Measurements from ENCODE around the gene KRT32. TPM values are rescaled to one million over a fixed set of nuclear protein-coding genes. Genes with fewer than 3 reads are reported as not detected.
A peak's percentile ranks its signal among the peaks of the same experiment; 100 is the strongest.

KRT32 gene
- total RNA-seq, 1 experiment from 2014 or later = 0.42 TPM

DNA sequence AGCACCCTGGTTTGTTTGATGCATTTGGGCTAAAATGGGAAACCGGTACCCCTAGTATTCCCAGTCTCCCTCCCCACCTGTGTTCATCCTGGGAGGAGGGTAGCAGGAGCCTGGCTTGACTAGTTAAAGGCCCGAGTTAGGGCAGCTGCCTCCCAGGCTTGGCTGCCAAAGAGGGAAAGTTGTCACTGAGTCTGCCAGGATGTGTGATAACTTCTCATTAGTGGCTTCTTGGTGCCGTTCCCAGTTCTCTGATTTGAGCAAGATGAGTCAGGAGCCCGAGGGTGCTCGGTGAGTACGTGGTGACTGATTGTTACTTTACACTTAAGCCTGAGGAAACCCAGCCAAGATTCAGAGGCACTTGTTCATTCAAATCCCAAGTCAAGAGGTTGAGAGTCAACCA lies 2.5 kb downstream of the KRT32 start:
- Histone ChIP-seq H3K27me3 (ENCODE audit: insufficient read depth, low read length) (no peaks in the 10 kb centered on the region), H3K4me3 (replicated peaks in 1 of 2; ENCODE audit: low read depth in 1 of 2, low read length in 2 of 2) (peak overlapping the region in 1 of 2 experiments; percentile 12; a peak in 2 of 4 replicates), H3K9ac (ENCODE audit: low read length) (peak overlapping the region; percentile 43), H3K79me2 (ENCODE audit: insufficient read depth, low read length) (no peaks in the 10 kb centered on the region), H3K9me2 (ENCODE audit: insufficient read depth) (no peaks in the 10 kb centered on the region), H3K4me1 (ENCODE audit: control insufficient read depth in 1 of 2, insufficient read depth in 2 of 2, low read length in 2 of 2) (peaks cover 15 to 26% of the 10 kb centered on the region in 2 experiments), H2AFZ (ENCODE audit: low read depth, low read length, poor library complexity, severe bottlenecking) (no peak overlapping the region), H3K9me3 (ENCODE audit: control insufficient read depth in 1 of 2, insufficient read depth in 1 of 2, low read depth in 1 of 2, low read length in 2 of 2) (peaks cover 3 to 7% of the 10 kb centered on the region in 2 experiments; a peak in 1 of 4 replicates), H3K27ac (ENCODE audit: low read depth, low read length) (peak overlapping the region; percentile 55; the same call in 1 of the 2 replicates), H4K20me1 (ENCODE audit: insufficient read depth) (no peaks in the 10 kb centered on the region), H3K4me2 (ENCODE audit: low read length) (peak overlapping the region; percentile 70), H3K36me3 (ENCODE audit: control insufficient read depth in 1 of 2, insufficient read depth in 2 of 2, low read length in 2 of 2) (no peaks in the 10 kb centered on the region)
- ChIA-PET RAD21 (ENCODE audit: low non-redundant PET in 1 of 2, low total read pairs in 2 of 2, uncharacterized antibody in 2 of 2, unreplicated experiment in 2 of 2) (no interaction called here), CTCF (no interaction called here), POLR2A (no interaction called here)
- DNase-seq (ENCODE audit: low read depth, low spot score) (peak; percentile 79), ATAC-seq (peak; percentile 95)
- BruUV-seq (replicated peaks) = no TSS peak
- intact Hi-C loops (cut with micrococcal nuclease) = no loop called here
- TF ChIP-seq SIN3A (IDR thresholded peaks at IDR 0.05; ENCODE audit: low read depth) (no peak), CEBPB (IDR thresholded peaks at IDR 0.05; ENCODE audit: low read depth) (no peak), CBX3 (IDR thresholded peaks at IDR 0.05; ENCODE audit: low read depth) (peak; percentile 81), JUND (IDR thresholded peaks at IDR 0.05) (peak; percentile 88), ELF1 (IDR thresholded peaks at IDR 0.05; ENCODE audit: borderline replicate concordance, low read depth) (no peak), EZH2 (IDR thresholded peaks at IDR 0.05) (no peak), ZFX (IDR thresholded peaks at IDR 0.05) (no peak), RAD21 (IDR thresholded peaks at IDR 0.05; ENCODE audit: low read depth) (0 out of 2 replicates have a peak, but pooled peaks have one; percentile 11), EZH2phosphoT487 (IDR thresholded peaks at IDR 0.05; ENCODE audit: borderline replicate concordance) (no peak), ZNF274 (IDR thresholded peaks at IDR 0.05; ENCODE audit: low read depth, low read length) (no peak), TCF7L2 (IDR thresholded peaks at IDR 0.05; ENCODE audit: borderline replicate concordance, extremely low read depth, insufficient read depth, insufficient read length) (peak; percentile 19), ATF3 (IDR thresholded peaks at IDR 0.05) (no peak), SP1 (IDR thresholded peaks at IDR 0.05; ENCODE audit: low read depth) (peak; percentile 86), YY1 (IDR thresholded peaks at IDR 0.05; ENCODE audit: extremely low read depth, insufficient replicate concordance, low read depth, low read length) (peak; percentile 39), SRF (IDR thresholded peaks at IDR 0.05; ENCODE audit: low read depth) (peak; percentile 58; the same call in 1 of the 2 replicates), REST (IDR thresholded peaks at IDR 0.05; ENCODE audit: low read depth) (no peak), POLR2A (IDR thresholded peaks at IDR 0.05; ENCODE audit: borderline replicate concordance, extremely low read depth, insufficient read depth, insufficient read length) (no peak), EGR1 (IDR thresholded peaks at IDR 0.05; ENCODE audit: low read depth) (no peak), POLR2AphosphoS5 (IDR thresholded peaks at IDR 0.05; ENCODE audit: low read depth, low read length) (peak; percentile 38; the same call in 1 of the 2 replicates), FOSL1 (IDR thresholded peaks at IDR 0.05; ENCODE audit: low read depth) (peak; percentile 90)
- TF ChIP-seq, protein P1, sequence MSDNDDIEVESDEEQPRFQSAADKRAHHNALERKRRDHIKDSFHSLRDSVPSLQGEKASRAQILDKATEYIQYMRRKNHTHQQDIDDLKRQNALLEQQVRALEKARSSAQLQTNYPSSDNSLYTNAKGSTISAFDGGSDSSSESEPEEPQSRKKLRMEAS (IDR thresholded peaks at IDR 0.05) = peak; percentile 50; the same call in 1 of the 2 replicates
- TF ChIP-seq, protein P2, sequence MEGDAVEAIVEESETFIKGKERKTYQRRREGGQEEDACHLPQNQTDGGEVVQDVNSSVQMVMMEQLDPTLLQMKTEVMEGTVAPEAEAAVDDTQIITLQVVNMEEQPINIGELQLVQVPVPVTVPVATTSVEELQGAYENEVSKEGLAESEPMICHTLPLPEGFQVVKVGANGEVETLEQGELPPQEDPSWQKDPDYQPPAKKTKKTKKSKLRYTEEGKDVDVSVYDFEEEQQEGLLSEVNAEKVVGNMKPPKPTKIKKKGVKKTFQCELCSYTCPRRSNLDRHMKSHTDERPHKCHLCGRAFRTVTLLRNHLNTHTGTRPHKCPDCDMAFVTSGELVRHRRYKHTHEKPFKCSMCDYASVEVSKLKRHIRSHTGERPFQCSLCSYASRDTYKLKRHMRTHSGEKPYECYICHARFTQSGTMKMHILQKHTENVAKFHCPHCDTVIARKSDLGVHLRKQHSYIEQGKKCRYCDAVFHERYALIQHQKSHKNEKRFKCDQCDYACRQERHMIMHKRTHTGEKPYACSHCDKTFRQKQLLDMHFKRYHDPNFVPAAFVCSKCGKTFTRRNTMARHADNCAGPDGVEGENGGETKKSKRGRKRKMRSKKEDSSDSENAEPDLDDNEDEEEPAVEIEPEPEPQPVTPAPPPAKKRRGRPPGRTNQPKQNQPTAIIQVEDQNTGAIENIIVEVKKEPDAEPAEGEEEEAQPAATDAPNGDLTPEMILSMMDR (IDR thresholded peaks at IDR 0.05 in 2 of 3, conservative IDR thresholded peaks at IDR 0.05 in 1 of 3; ENCODE audit: borderline replicate concordance in 1 of 3, insufficient read depth in 1 of 3, low read depth in 2 of 3, low read length in 2 of 3) = no peak
